Mesendoderm (in vitro differentiated cells): ENCODE data around the gene NTNG1.

Experiments
- DNase-seq: peaks from one replicate; pipeline ENCODE4 v3.0.0; 2013
- H2AK5ac ChIP-seq: 2 replicates; pipeline ENCODE4 v1.6.1; 2013; ENCODE audit warnings: low read length, inconsistent platforms
- H2BK120ac ChIP-seq: 2 replicates; pipeline ENCODE4 v1.6.1; 2013; ENCODE audit warnings: low read depth, mild to moderate bottlenecking, low read length, moderate library complexity, mixed read lengths
- H2BK15ac ChIP-seq: replicated peaks from 2 replicates; pipeline ENCODE4 v1.6.1; 2013; ENCODE audit warnings: low read depth, mild to moderate bottlenecking, moderate library complexity
- H2BK5ac ChIP-seq: 2 replicates; pipeline ENCODE4 v1.6.1; 2013; ENCODE audit warnings: low read length, inconsistent platforms
- H3K18ac ChIP-seq: 2 replicates; pipeline ENCODE4 v1.6.1; 2013; ENCODE audit warnings: mild to moderate bottlenecking, low read length, mixed read lengths
- H3K23ac ChIP-seq: one replicate; pipeline ENCODE4 v1.6.1; 2013; ENCODE audit warnings: low read length
- H3K27ac ChIP-seq: 2 replicates; pipeline ENCODE4 v1.5.1; 2013; ENCODE audit warnings: low read depth, mild to moderate bottlenecking, inconsistent platforms, low read length, moderate library complexity
- H3K27me3 ChIP-seq: 2 replicates; pipeline ENCODE4 v1.6.1; 2013; ENCODE audit warnings: low read length, control low read depth, mild to moderate bottlenecking, inconsistent platforms; ENCODE audit not compliant: insufficient read depth, poor library complexity
- H3K36me3 ChIP-seq: 2 replicates; pipeline ENCODE4 v1.6.1; 2013; ENCODE audit warnings: low read length, inconsistent platforms; ENCODE audit not compliant: control insufficient read depth, insufficient read depth
- H3K4ac ChIP-seq: one replicate; pipeline ENCODE4 v1.6.1; 2013; ENCODE audit warnings: low read depth, mild to moderate bottlenecking, low read length, moderate library complexity
- H3K4me1 ChIP-seq: 2 replicates; pipeline ENCODE4 v1.6.1; 2013; ENCODE audit warnings: low read depth, low read length, inconsistent platforms; ENCODE audit not compliant: control insufficient read depth
- H3K4me2 ChIP-seq: 2 replicates; pipeline ENCODE4 v1.6.1; 2013; ENCODE audit warnings: low read length
- H3K4me3 ChIP-seq: 2 replicates; pipeline ENCODE4 v1.5.1; 2013; ENCODE audit warnings: mild to moderate bottlenecking, low read length
- H3K56ac ChIP-seq: one replicate; pipeline ENCODE4 v1.6.1; 2013; ENCODE audit warnings: low read length
- H3K79me1 ChIP-seq: 2 replicates; pipeline ENCODE4 v1.6.1; 2013; ENCODE audit warnings: low read length, inconsistent platforms
- H3K79me2 ChIP-seq: 2 replicates; pipeline ENCODE4 v1.6.1; 2013; ENCODE audit warnings: mild to moderate bottlenecking, low read length; ENCODE audit not compliant: control insufficient read depth, insufficient read depth
- H3K9ac ChIP-seq: 2 replicates; pipeline ENCODE4 v1.6.1; 2013; ENCODE audit warnings: low read length, inconsistent platforms
- H4K5ac ChIP-seq: one replicate; pipeline ENCODE4 v1.6.1; 2013; ENCODE audit warnings: low read length
- H4K8ac ChIP-seq: one replicate; pipeline ENCODE4 v1.6.1; 2013; ENCODE audit warnings: low read depth, mild to moderate bottlenecking, control low read depth, low read length, moderate library complexity
- WGBS: extraction: QIAGEN DNeasy Blood & Tissue Kit; methylation state at CpG from one replicate; pipeline ENCODE4 v1.1.7; 2013; ENCODE audit warnings: low lambda C conversion rate, missing lambda C conversion rate; ENCODE audit not compliant: insufficient coverage; ENCODE audit errors: extremely low coverage; 5-methylcytosine and 5-hydroxymethylcytosine counted together

NTNG1 gene

DNA sequence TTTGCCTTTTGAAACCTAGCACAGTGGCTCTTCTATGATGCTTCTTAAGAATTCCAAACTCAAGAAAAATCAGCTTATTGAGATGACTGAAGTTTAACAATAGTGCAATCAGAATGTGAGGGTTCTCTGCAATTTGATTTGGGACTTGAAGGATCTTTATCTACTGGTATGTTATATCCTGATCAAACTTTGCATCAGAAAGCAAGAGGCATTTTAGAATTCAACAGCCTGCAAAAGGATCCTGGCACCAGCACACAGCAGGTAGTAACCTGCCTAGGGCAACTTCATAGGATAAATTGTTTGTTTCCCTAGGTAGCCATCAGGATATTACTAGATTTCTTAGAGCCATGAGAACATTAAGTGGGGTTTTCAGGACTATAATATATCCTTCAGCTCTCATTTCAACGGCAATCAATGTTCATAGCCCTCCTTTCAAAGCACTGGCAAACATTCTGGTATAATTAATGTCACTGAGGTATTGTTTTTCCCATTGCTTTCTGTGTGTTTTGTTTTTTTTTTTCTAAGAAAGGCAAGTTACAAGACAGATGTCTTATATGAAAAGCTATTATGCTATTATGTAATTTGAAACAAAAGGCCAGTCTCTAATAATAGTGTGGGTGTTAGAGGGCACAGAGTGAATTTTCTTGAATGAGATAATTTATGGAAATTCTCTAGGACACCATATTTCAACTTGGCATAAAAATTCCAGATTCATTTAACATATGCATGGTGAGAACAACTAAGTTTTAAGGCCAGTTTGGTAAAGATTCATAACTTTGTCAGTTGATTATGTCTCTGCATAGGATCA, 34.5 kb downstream of the NTNG1 start:
- Histone ChIP-seq H3K79me1 (no peaks in the 10 kb centered on the region), H3K56ac (no peak overlapping the region), H4K5ac (no peak overlapping the region), H2AK5ac (no peak overlapping the region), H3K9ac (no peak overlapping the region), H4K8ac (no peak overlapping the region), H3K27me3 (no peaks in the 10 kb centered on the region), H2BK15ac (no peak overlapping the region), H3K4me3 (no peak overlapping the region), H3K27ac (no peak overlapping the region), H2BK5ac (no peak overlapping the region), H2BK120ac (no peak overlapping the region), H3K36me3 (no peaks in the 10 kb centered on the region), H3K79me2 (no peaks in the 10 kb centered on the region), H3K4me2 (no peak overlapping the region), H3K4ac (no peak overlapping the region), H3K23ac (no peak overlapping the region), H3K18ac (no peak overlapping the region), H3K4me1 (no peaks in the 10 kb centered on the region)
- no CpG with 5 or more reads among the region's 1 CpG for WGBS
- DNase-seq, result peak; percentile 69

DNA sequence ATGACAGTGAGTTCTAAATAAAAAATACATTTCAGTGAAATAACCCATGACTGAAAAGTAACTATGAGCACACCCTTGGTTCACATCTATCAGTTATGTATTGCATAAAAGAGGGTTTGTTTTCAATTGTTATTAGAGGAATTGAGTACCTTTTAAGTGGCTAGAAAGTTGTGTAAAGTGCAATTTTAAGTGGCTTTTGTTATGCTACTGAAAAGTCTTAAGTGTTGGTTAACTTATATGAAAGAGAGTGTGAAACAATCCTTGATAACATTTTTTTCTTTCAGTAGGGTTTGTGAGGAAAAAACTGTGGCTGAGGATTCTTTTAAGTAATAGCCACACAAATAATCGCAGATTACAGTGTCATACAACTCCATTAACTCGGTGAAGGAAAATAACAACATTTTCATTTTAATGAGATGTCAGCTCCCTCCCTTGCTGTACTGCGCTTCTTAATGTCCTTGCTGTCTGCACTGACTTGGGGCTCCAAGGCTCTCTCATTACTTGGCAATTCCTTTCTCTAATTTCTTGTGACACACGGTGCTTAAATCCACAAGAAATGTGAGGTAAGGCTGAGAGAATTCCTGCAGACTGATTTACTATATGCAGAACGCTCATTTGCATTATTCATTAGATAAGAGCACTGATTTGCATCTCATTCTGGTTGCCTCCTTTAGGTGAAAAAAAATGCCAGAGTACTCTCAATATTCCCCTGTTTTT, 40.6 kb downstream of the NTNG1 start:
- H2BK15ac ChIP-seq, result peak overlapping the region; percentile 96
- no peak overlapping the region for H2BK5ac ChIP-seq
- peak; percentile 94 for DNase-seq
- no peak overlapping the region for H4K8ac ChIP-seq
- no peak overlapping the region for H3K4me2 ChIP-seq
- H3K36me3 ChIP-seq, result no peaks in the 10 kb centered on the region
- no peak overlapping the region for H3K18ac ChIP-seq
- H3K4ac ChIP-seq, result no peak overlapping the region
- H3K27me3 ChIP-seq, result no peaks in the 10 kb centered on the region
- H3K56ac ChIP-seq, result peak overlapping the region; percentile 54
- no peak overlapping the region for H4K5ac ChIP-seq
- H2AK5ac ChIP-seq, result no peak overlapping the region
- H2BK120ac ChIP-seq, result no peak overlapping the region
- H3K27ac ChIP-seq, result no peak overlapping the region
- no peak overlapping the region for H3K9ac ChIP-seq
- H3K79me1 ChIP-seq, result no peaks in the 10 kb centered on the region
- no peaks in the 10 kb centered on the region for H3K79me2 ChIP-seq
- no peak overlapping the region for H3K23ac ChIP-seq
- no CpG with 5 or more reads among the region's 5 CpGs for WGBS
- no peak overlapping the region for H3K4me3 ChIP-seq
- peaks cover 7% of the 10 kb centered on the region for H3K4me1 ChIP-seq

DNA sequence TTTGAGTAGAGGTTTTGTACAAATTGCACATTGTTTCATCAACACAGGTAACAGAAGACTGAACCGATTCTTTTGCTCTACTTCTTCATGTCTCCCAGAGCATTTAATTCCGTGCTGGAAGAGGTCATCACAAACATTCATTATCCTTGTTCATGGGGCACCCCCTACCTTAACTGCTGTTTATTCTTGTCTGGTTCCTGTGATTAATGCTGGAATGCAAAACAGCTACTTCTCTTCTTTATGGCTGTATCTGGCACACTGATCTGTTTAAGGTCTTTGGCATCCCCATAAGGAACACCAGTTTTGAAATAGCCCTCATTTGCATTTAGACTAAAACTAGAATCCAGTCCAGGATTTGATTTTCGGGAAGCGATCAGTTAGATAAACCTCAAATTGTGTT, 42.2 kb downstream of the NTNG1 start:
- Histone ChIP-seq H3K4me2 (no peak overlapping the region), H3K79me2 (no peaks in the 10 kb centered on the region), H3K56ac (no peak overlapping the region), H3K9ac (no peak overlapping the region), H3K18ac (no peak overlapping the region), H2BK15ac (no peak overlapping the region), H4K8ac (no peak overlapping the region), H2BK120ac (no peak overlapping the region), H3K23ac (no peak overlapping the region), H3K4me3 (no peak overlapping the region), H3K4ac (no peak overlapping the region), H3K27me3 (no peaks in the 10 kb centered on the region), H2AK5ac (no peak overlapping the region), H3K79me1 (no peaks in the 10 kb centered on the region), H3K27ac (no peak overlapping the region), H3K4me1 (peaks cover 9% of the 10 kb centered on the region), H3K36me3 (no peaks in the 10 kb centered on the region), H4K5ac (no peak overlapping the region), H2BK5ac (no peak overlapping the region)
- DNase-seq, result no peak
- no CpG with 5 or more reads among the region's 4 CpGs for WGBS

DNA sequence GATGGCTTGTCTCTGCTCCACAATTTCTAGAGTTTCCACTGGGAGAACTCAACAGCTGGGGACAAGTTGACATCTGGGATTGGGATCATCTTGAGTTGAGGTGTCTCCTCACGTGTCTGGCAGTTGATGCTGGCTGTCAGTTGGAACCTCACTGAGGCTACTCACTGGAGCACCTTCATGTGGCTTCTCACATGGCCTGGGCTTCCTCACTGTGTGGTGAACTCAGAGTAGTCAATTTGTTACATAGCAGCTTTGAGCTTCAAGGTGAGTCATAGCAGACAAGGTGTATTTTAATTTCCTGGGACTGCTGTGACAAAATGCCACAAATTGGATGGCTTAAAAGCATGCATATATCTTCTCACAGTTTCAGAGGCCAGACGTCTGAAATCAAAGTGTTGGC, 44.0 kb downstream of the NTNG1 start:
- Histone ChIP-seq H3K27me3 (no peaks in the 10 kb centered on the region), H3K56ac (no peak overlapping the region), H3K27ac (no peak overlapping the region), H2BK120ac (no peak overlapping the region), H2BK5ac (no peak overlapping the region), H4K5ac (no peak overlapping the region), H3K18ac (no peak overlapping the region), H3K4me1 (peaks cover 9% of the 10 kb centered on the region), H3K4ac (no peak overlapping the region), H3K79me1 (no peaks in the 10 kb centered on the region), H4K8ac (no peak overlapping the region), H3K4me2 (no peak overlapping the region), H3K9ac (no peak overlapping the region), H3K79me2 (no peaks in the 10 kb centered on the region), H3K23ac (no peak overlapping the region), H2AK5ac (no peak overlapping the region), H3K36me3 (no peaks in the 10 kb centered on the region), H2BK15ac (no peak overlapping the region), H3K4me3 (no peak overlapping the region)
- DNase-seq, result peak; percentile 42
- no CpG with 5 or more reads among the region's 2 CpGs for WGBS

DNA sequence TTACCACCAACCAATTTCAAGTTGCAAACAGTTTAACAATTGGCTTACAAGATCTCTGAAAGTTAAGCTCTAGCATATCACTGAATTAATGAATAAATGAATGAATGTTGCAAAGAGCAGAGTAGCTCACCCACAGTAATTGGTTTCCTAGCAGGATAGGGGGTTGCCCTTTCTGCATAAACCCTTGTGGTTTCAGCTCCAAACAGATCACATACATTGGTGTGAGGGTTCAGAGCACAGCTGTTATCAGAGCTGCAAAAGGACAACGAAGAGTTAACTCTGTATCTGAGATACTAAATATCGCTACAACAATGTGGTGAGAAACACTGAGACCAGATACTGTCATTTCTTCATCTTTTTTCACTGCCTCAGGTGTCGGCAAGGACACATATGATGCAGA, 46.6 kb downstream of the NTNG1 start:
- peaks cover 6% of the 10 kb centered on the region for H3K4me1 ChIP-seq
- H3K9ac ChIP-seq, result no peak overlapping the region
- no peak overlapping the region for H2BK120ac ChIP-seq
- H3K79me2 ChIP-seq, result no peaks in the 10 kb centered on the region
- no peak overlapping the region for H2BK15ac ChIP-seq
- no peak overlapping the region for H4K5ac ChIP-seq
- H3K56ac ChIP-seq, result no peak overlapping the region
- DNase-seq, result no peak
- no peak overlapping the region for H4K8ac ChIP-seq
- no peaks in the 10 kb centered on the region for H3K79me1 ChIP-seq
- H3K23ac ChIP-seq, result no peak overlapping the region
- H3K27ac ChIP-seq, result no peak overlapping the region
- H3K4me3 ChIP-seq, result no peak overlapping the region
- no peaks in the 10 kb centered on the region for H3K36me3 ChIP-seq
- no peak overlapping the region for H2BK5ac ChIP-seq
- H2AK5ac ChIP-seq, result no peak overlapping the region
- H3K4ac ChIP-seq, result no peak overlapping the region
- H3K27me3 ChIP-seq, result no peaks in the 10 kb centered on the region
- no CpG with 5 or more reads among the region's 3 CpGs for WGBS
- H3K18ac ChIP-seq, result no peak overlapping the region
- H3K4me2 ChIP-seq, result no peak overlapping the region
